Ovary (tissue), 9 donors: ENCODE measurements around the gene TMEM247. TPM values are rescaled to one million over a fixed set of nuclear protein-coding genes. Genes with fewer than 3 reads are reported as not detected.

ENCODE experiments used
- DNase-seq, 5 donors: peaks; one replicate each; pipeline ENCODE4 v3.0.0-alpha.2; 2019 to 2020
- H3K27ac ChIP-seq, 2 donors: fragments of 200-600 bp; one replicate each; pipeline versions ENCODE4 v1.5.1 to v1.8.0; 2019 to 2022
- H3K27me3 ChIP-seq: fragments of 200-600 bp; one replicate; pipeline ENCODE4 v1.8.0; 2022
- H3K36me3 ChIP-seq: fragments of 200-600 bp; sonication (generic); one replicate; pipeline ENCODE4 v1.5.1; 2019
- H3K4me1 ChIP-seq: one replicate; pipeline ENCODE4 v1.8.1; 2013; ENCODE audit warnings: mild to moderate bottlenecking, moderate library complexity; ENCODE audit not compliant: insufficient read depth
- H3K4me3 ChIP-seq: fragments of 200-600 bp; sonication (generic); one replicate; pipeline ENCODE4 v1.5.1; 2017
- H3K9me3 ChIP-seq, 2 donors: fragments of 200-600 bp in 1 of 2; sonication (generic) in 1 of 2; one replicate each; pipeline versions ENCODE4 v1.5.1 to v1.8.1; 2013 to 2019; ENCODE audit warnings: mild to moderate bottlenecking in 1 of 2, moderate library complexity in 1 of 2
- EP300 ChIP-seq: sonication (generic); formaldehyde crosslinking; IDR thresholded peaks from one replicate; pipeline ENCODE4 v1.6.1; 2017; ENCODE audit warnings: antibody characterized with exemption
- POLR2A ChIP-seq: fragments of 450-650 bp; IDR thresholded peaks from one replicate; pipeline ENCODE4 v1.6.1; 2017; ENCODE audit warnings: antibody characterized with exemption, mild to moderate bottlenecking, moderate library complexity
- WGBS, 3 donors: extraction: QIAGEN DNeasy Blood & Tissue Kit in 1 of 3; methylation state at CpG; one replicate each; pipeline versions ENCODE4 v1.1.5 to v1.1.7; 2013 to 2017; 5-methylcytosine and 5-hydroxymethylcytosine counted together
- intact Hi-C, 4 donors: fragments of 100-400 bp; cut with DNase I; formaldehyde crosslinking; loops; one replicate each; pipeline versions ENCODE4 v1.11.0 to v1.15.1; 2022 to 2023
- polyA plus RNA-seq, 2 donors: library from polyadenylated mRNA; stranded (reverse); fragments of 200-250 nt in 1 of 2; fragments of 350-450 nt in 1 of 2; fragmentation: Illumina TruSeq in 1 of 2; extraction: RNeasy Lipid Tissue Mini Kit (QIAGEN cat#74804) in 1 of 2; gene quantifications; one replicate each; pipeline ENCODE4 v1.2.3, GENCODE V29; 2013 to 2014
- small RNA-seq: library from RNA; depleted of rRNA; stranded (forward); fragments of <200 nt; gene quantifications from one replicate; pipeline ENCODE3, GENCODE V24; 2016
- total RNA-seq, 7 donors: library from RNA; depleted of rRNA in 2 of 7; stranded (reverse); fragments of >200 nt in 2 of 7; fragmentation: NEBNext Ultra II Directional in 3 of 7; extraction: Animal tissue kit (Norgen Biotek cat#: 25700) in 3 of 7; gene quantifications; one replicate each; pipeline versions ENCODE4 v1.1.0 to v1.2.4, GENCODE V29; 2016 to 2023
- TF ChIP-seq, protein P1 (sequence below), 3 donors: fragments of 450-650 bp in 2 of 3; fragments of 200-600 bp in 1 of 3; IDR thresholded peaks; one replicate each; pipeline versions ENCODE4 v1.5.1 to v1.8.0; 2016 to 2022; ENCODE audit warnings: antibody characterized with exemption in 3 of 3, mild to moderate bottlenecking in 1 of 3
- donor health status: DM: no; HTN: no; CAD: no; lungs with moderate emphysema.
- donor health status: DM: no; HTN: no; CAD: no.
- donor health status: Bipolar disorder and iron deficiency.
- donor health status: DM: yes; HTN: yes; CAD: no.
- donor health status: DM: no; HTN: no; CAD: no.
- donor health status: DM: yes; HTN: yes; CAD: no.

The TMEM247 gene
- total and polyA plus RNA-seq, 9 donors = not detected

- H3K4me1 ChIP-seq = peaks cover 6% of the 10 kb centered on the region
- no peaks in the 10 kb centered on the region for H3K36me3 ChIP-seq
- TF ChIP-seq, protein P1, sequence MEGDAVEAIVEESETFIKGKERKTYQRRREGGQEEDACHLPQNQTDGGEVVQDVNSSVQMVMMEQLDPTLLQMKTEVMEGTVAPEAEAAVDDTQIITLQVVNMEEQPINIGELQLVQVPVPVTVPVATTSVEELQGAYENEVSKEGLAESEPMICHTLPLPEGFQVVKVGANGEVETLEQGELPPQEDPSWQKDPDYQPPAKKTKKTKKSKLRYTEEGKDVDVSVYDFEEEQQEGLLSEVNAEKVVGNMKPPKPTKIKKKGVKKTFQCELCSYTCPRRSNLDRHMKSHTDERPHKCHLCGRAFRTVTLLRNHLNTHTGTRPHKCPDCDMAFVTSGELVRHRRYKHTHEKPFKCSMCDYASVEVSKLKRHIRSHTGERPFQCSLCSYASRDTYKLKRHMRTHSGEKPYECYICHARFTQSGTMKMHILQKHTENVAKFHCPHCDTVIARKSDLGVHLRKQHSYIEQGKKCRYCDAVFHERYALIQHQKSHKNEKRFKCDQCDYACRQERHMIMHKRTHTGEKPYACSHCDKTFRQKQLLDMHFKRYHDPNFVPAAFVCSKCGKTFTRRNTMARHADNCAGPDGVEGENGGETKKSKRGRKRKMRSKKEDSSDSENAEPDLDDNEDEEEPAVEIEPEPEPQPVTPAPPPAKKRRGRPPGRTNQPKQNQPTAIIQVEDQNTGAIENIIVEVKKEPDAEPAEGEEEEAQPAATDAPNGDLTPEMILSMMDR (IDR thresholded peaks at IDR 0.05) = no peak
- TF ChIP-seq POLR2A = no peak
- TF ChIP-seq EP300 = no peak
- 71 to 80% (median 77%) methylated on average over 3 of the region's 3 CpGs for WGBS, 3 donors
- no peak overlapping the region for H3K27ac ChIP-seq
- no peaks in the 10 kb centered on the region for H3K9me3 ChIP-seq
- H3K4me3 ChIP-seq = no peak overlapping the region
- DNase-seq = no peak
- H3K27me3 ChIP-seq = no peaks in the 10 kb centered on the region
- intact Hi-C loops = no loop called here
These were observed 46.3 kb downstream of the TMEM247 start for GRCh38 chr2:46525522-46526155.

GRCh38 chr2:46528880-46529279 lies 49.5 kb downstream of the TMEM247 start:
- no peaks in the 10 kb centered on the region for H3K9me3 ChIP-seq

DNA sequence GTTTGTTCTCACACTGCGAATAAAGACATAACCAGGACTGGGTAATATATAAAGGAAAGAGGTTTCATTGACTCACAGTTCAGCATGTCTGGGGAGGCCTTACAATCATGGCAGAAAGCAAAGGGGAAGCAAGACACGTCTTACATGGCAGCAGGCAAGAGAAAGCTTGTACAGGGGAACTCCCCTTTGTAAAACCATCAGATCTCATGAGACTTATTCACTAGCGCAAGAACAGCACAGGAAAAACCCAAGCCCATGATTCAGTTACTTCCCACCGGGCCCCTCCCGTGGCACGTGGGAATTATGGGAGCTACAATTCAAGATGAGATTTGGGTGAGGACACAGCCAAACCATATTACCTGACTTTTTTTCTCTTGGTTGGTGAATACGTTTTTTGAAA lies 51.3 kb downstream of the TMEM247 start:
- H3K36me3 ChIP-seq = no peaks in the 10 kb centered on the region
- WGBS, 3 donors = 84 to 89% (median 88%) methylated on average over 7 of the region's 7 CpGs
- intact Hi-C loops = loop anchor here in 1 of 4 donors (10.0 kb wide), 1 partner anchor 46 kb away; no protein-coding TSS in a partner anchor
- no peak for DNase-seq
- no peak overlapping the region for H3K4me3 ChIP-seq
- TF ChIP-seq POLR2A = no peak
- TF ChIP-seq, protein P1 (IDR thresholded peaks at IDR 0.05) = no peak
- no peak for TF ChIP-seq EP300
- no peaks in the 10 kb centered on the region for H3K4me1 ChIP-seq
- H3K27ac ChIP-seq = no peak overlapping the region
- no peaks in the 10 kb centered on the region for H3K9me3 ChIP-seq
- H3K27me3 ChIP-seq = no peaks in the 10 kb centered on the region

More at GRCh38 chr2:46528880-46529279, 49.5 kb downstream of the TMEM247 start:
- no peak for DNase-seq
- intact Hi-C loops = no loop called here
- no peaks in the 10 kb centered on the region for H3K36me3 ChIP-seq
- H3K27ac ChIP-seq = no peak overlapping the region
- 88 to 100% (median 100%) methylated on average over 1 of the region's 1 CpG for WGBS, 3 donors
- no peak for TF ChIP-seq EP300
- TF ChIP-seq, protein P1 (IDR thresholded peaks at IDR 0.05) = no peak
- no peak for TF ChIP-seq POLR2A
- H3K4me1 ChIP-seq = no peaks in the 10 kb centered on the region
- H3K4me3 ChIP-seq = no peak overlapping the region
- no peaks in the 10 kb centered on the region for H3K27me3 ChIP-seq

GRCh38 chr2:46531863-46532262 lies 52.5 kb downstream of the TMEM247 start:
- Histone ChIP-seq H3K27me3 (no peaks in the 10 kb centered on the region), H3K36me3 (no peaks in the 10 kb centered on the region), H3K9me3 (no peaks in the 10 kb centered on the region), H3K27ac (no peak overlapping the region), H3K4me1 (no peaks in the 10 kb centered on the region), H3K4me3 (no peak overlapping the region)
- no peak for DNase-seq
- TF ChIP-seq POLR2A (no peak), EP300 (no peak)
- TF ChIP-seq, protein P1 (IDR thresholded peaks at IDR 0.05) = no peak
- intact Hi-C loops = loop anchor here in 1 of 4 donors (10.0 kb wide), 1 partner anchor 47 kb away; no protein-coding TSS in a partner anchor

Small RNA genes within 50 kb of the gene (small RNA-seq; reads per million reads assigned to genes)
- gene RN7SL817P = not detected

Other genes with a start within 250 kb of the TMEM247 start
- gene EPAS1, start 182.2 kb upstream of the TMEM247 start, total RNA-seq = 100 to 1,000 TPM in 2 of 7 donors, 10 to 100 TPM in 5; 63.1 to 163 (median 81.0) TPM
- 100 to 1,000 TPM in 1 of 2 donors, 10 to 100 TPM in 1; 82.7 to 258 TPM for gene EPAS1, start 182.2 kb upstream of the TMEM247 start, polyA plus RNA-seq
- gene RHOQ, start 62.9 kb downstream of the TMEM247 start, total RNA-seq = 10 to 100 TPM; 61.9 to 86.7 (median 71.4) TPM
- 10 to 100 TPM; 36.3 to 91.8 TPM for gene RHOQ, start 62.9 kb downstream of the TMEM247 start, polyA plus RNA-seq
- gene ATP6V1E2, start 63.0 kb downstream of the TMEM247 start, total RNA-seq = 1 to 10 TPM; 2.9 to 9.0 (median 5.1) TPM
- gene ATP6V1E2, start 63.0 kb downstream of the TMEM247 start, polyA plus RNA-seq = 1 to 10 TPM; 4.2 to 8.4 TPM
- 10 to 100 TPM; 12.3 to 20.4 (median 16.2) TPM for gene PIGF, start 137.5 kb downstream of the TMEM247 start, total RNA-seq
- 10 to 100 TPM in 1 of 2 donors, 1 to 10 TPM in 1; 8.1 to 20.8 TPM for gene PIGF, start 137.5 kb downstream of the TMEM247 start, polyA plus RNA-seq
- 10 to 100 TPM; 11.0 to 20.1 (median 15.3) TPM for gene CRIPT, start 137.7 kb downstream of the TMEM247 start, total RNA-seq
- gene CRIPT, start 137.7 kb downstream of the TMEM247 start, polyA plus RNA-seq = 10 to 100 TPM; 11.4 to 13.4 TPM
- 10 to 100 TPM; 32.6 to 67.3 (median 53.9) TPM for gene SOCS5, start 219.7 kb downstream of the TMEM247 start, total RNA-seq
- 10 to 100 TPM; 19.8 to 24.2 TPM for gene SOCS5, start 219.7 kb downstream of the TMEM247 start, polyA plus RNA-seq